Astrocyte (in vitro differentiated cells and primary cell): ENCODE results near the gene NTRK1. TPM values are rescaled to one million over a fixed set of nuclear protein-coding genes. Genes with fewer than 3 reads are reported as not detected.

Experiments used
- DNase-seq: peaks from one replicate; pipeline ENCODE4 v3.0.0-alpha.2; 2010; ENCODE audit warnings: low read depth
- FAIRE-seq: peaks from 2 replicates; lab custom pipeline; 2011; peaks lifted over from hg19 to GRCh38; lab: Jason Lieb, UNC
- H2AFZ ChIP-seq: 2 replicates; pipeline ENCODE4 v1.6.0; 2012; ENCODE audit warnings: low read depth, low read length, inconsistent platforms
- H3K27ac ChIP-seq: 2 replicates; pipeline ENCODE4 v1.5.1; 2011; ENCODE audit warnings: low read depth, low read length, inconsistent platforms
- H3K27me3 ChIP-seq: 2 replicates; pipeline ENCODE4 v1.6.0; 2011; ENCODE audit warnings: low read length, inconsistent platforms; ENCODE audit not compliant: insufficient read depth
- H3K36me3 ChIP-seq: 2 replicates; pipeline ENCODE4 v1.5.1; 2011; ENCODE audit warnings: low read length, inconsistent platforms; ENCODE audit not compliant: insufficient read depth
- H3K4me1 ChIP-seq: 2 replicates; pipeline ENCODE4 v1.5.1; 2011; ENCODE audit warnings: low read length, inconsistent platforms; ENCODE audit not compliant: insufficient read depth
- H3K4me2 ChIP-seq: 2 replicates; pipeline ENCODE4 v1.6.0; 2012; ENCODE audit warnings: low read length, inconsistent platforms
- H3K4me3 ChIP-seq: 2 replicates; pipeline ENCODE4 v1.5.1; 2011; ENCODE audit warnings: low read depth, mild to moderate bottlenecking, low read length, inconsistent platforms; ENCODE audit not compliant: insufficient read depth
- H3K79me2 ChIP-seq: 2 replicates; pipeline ENCODE4 v1.6.0; 2012; ENCODE audit warnings: mild to moderate bottlenecking, low read length, inconsistent platforms; ENCODE audit not compliant: insufficient read depth
- H3K9ac ChIP-seq: 2 replicates; pipeline ENCODE4 v1.6.0; 2012; ENCODE audit warnings: mild to moderate bottlenecking, low read length, inconsistent platforms
- H3K9me3 ChIP-seq: 2 replicates; pipeline ENCODE4 v1.5.1; 2012; ENCODE audit warnings: low read depth, mild to moderate bottlenecking, low read length, inconsistent platforms; ENCODE audit not compliant: insufficient read depth
- H4K20me1 ChIP-seq: 2 replicates; pipeline ENCODE4 v1.6.0; 2012; ENCODE audit warnings: low read length, inconsistent platforms; ENCODE audit not compliant: insufficient read depth
- H3K27ac Mint-ChIP-seq: one replicate; pipeline ENCODE4 v1.8.0; 2021; ENCODE audit warnings: mild to moderate bottlenecking, mixed read lengths; ENCODE audit not compliant: unreplicated experiment
- H3K27me3 Mint-ChIP-seq: one replicate; pipeline ENCODE4 v1.8.0; 2021; ENCODE audit warnings: low read depth, mixed read lengths; ENCODE audit not compliant: unreplicated experiment
- H3K36me3 Mint-ChIP-seq: one replicate; pipeline ENCODE4 v1.8.0; 2021; ENCODE audit warnings: low read depth, mixed read lengths; ENCODE audit not compliant: unreplicated experiment
- H3K4me1 Mint-ChIP-seq: one replicate; pipeline ENCODE4 v1.8.0; 2021; ENCODE audit warnings: low read depth, mixed read lengths; ENCODE audit not compliant: unreplicated experiment
- H3K4me3 Mint-ChIP-seq: one replicate; pipeline ENCODE4 v1.8.0; 2021; ENCODE audit warnings: mild to moderate bottlenecking, moderate library complexity, mixed read lengths; ENCODE audit not compliant: unreplicated experiment
- H3K9me3 Mint-ChIP-seq: one replicate; pipeline ENCODE4 v1.8.0; 2021; ENCODE audit warnings: mild to moderate bottlenecking, mixed read lengths; ENCODE audit not compliant: unreplicated experiment
- CTCF ChIP-seq: IDR thresholded peaks from 2 replicates; pipeline ENCODE4 v1.5.1; 2011; ENCODE audit warnings: low read depth, mild to moderate bottlenecking, inconsistent platforms, low read length, moderate library complexity; ENCODE audit not compliant: insufficient read depth
- EZH2 ChIP-seq: IDR thresholded peaks from 2 replicates; pipeline ENCODE4 v1.6.1; 2012; ENCODE audit warnings: mild to moderate bottlenecking, low read length, inconsistent platforms; ENCODE audit not compliant: insufficient read depth
- total RNA-seq: library from RNA; stranded (reverse); gene quantifications from 2 replicates; pipeline ENCODE4 v1.2.1, GENCODE V29; 2021

The NTRK1 gene
- total RNA-seq, 1 donor from 2014 or later = 0.27 TPM

GRCh38 chr1:156880473-156880872 is 19.8 kb downstream of the NTRK1 start:
- Histone ChIP-seq H4K20me1 (no peaks in the 10 kb centered on the region), H3K4me1 (no peaks in the 10 kb centered on the region), H3K9me3 (no peaks in the 10 kb centered on the region), H2AFZ (no peak overlapping the region), H3K36me3 (no peaks in the 10 kb centered on the region), H3K27me3 (peaks cover 58% of the 10 kb centered on the region), H3K27ac (no peak overlapping the region), H3K9ac (no peak overlapping the region), H3K4me2 (no peak overlapping the region), H3K79me2 (no peaks in the 10 kb centered on the region), H3K4me3 (no peak overlapping the region)
- Mint-ChIP-seq H3K4me1 (peaks cover 2% of the 10 kb centered on the region), H3K27me3 (peaks cover 88% of the 10 kb centered on the region), H3K36me3 (no peaks in the 10 kb centered on the region), H3K9me3 (no peaks in the 10 kb centered on the region), H3K4me3 (no peak overlapping the region), H3K27ac (no peak overlapping the region)
- DNase-seq = no peak
- no peak for FAIRE-seq
- TF ChIP-seq EZH2 (no peak), CTCF (no peak)

DNA sequence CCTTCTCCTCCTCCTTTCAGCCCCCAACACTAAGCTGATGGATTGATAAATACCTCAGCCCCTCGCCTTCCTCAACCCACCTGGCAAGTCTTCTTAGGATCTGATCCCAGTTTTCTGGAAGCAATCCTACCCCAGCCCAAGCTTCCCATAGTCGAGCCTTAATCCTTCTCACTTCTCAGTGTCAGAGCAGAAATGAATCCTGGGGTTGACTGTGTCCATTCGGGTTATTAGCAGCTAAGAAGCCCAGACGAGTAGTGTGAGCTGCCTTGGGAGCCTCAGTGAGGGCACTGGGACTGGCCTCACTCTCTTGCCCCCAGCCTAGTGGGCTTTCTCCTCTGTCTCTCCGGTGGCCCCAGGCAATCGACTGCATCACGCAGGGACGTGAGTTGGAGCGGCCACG is 20.4 kb downstream of the NTRK1 start:
- no peak overlapping the region for H3K27ac Mint-ChIP-seq
- H3K9ac ChIP-seq = no peak overlapping the region
- no peak overlapping the region for H3K4me3 Mint-ChIP-seq
- H4K20me1 ChIP-seq = no peaks in the 10 kb centered on the region
- no peak overlapping the region for H3K27ac ChIP-seq
- H3K36me3 Mint-ChIP-seq = no peaks in the 10 kb centered on the region
- H3K4me1 Mint-ChIP-seq = peaks cover 2% of the 10 kb centered on the region
- FAIRE-seq = no peak
- DNase-seq = no peak
- H3K9me3 ChIP-seq = no peaks in the 10 kb centered on the region
- H3K9me3 Mint-ChIP-seq = no peaks in the 10 kb centered on the region
- peaks cover 53% of the 10 kb centered on the region for H3K27me3 ChIP-seq
- H3K4me3 ChIP-seq = no peak overlapping the region
- no peaks in the 10 kb centered on the region for H3K36me3 ChIP-seq
- peaks cover 88% of the 10 kb centered on the region for H3K27me3 Mint-ChIP-seq
- no peak for TF ChIP-seq EZH2
- TF ChIP-seq CTCF = no peak
- no peak overlapping the region for H3K4me2 ChIP-seq
- H3K4me1 ChIP-seq = no peaks in the 10 kb centered on the region
- no peaks in the 10 kb centered on the region for H3K79me2 ChIP-seq
- no peak overlapping the region for H2AFZ ChIP-seq

- H4K20me1 ChIP-seq = no peaks in the 10 kb centered on the region
- H3K79me2 ChIP-seq = no peaks in the 10 kb centered on the region
- TF ChIP-seq EZH2 = no peak
- no peak for TF ChIP-seq CTCF
- H3K4me2 ChIP-seq = no peak overlapping the region
- no peak overlapping the region for H3K9ac ChIP-seq
- H3K27ac ChIP-seq = no peak overlapping the region
- no peak overlapping the region for H3K27ac Mint-ChIP-seq
- H2AFZ ChIP-seq = no peak overlapping the region
- peaks cover 5% of the 10 kb centered on the region for H3K4me1 Mint-ChIP-seq
- H3K4me3 Mint-ChIP-seq = no peak overlapping the region
- no peaks in the 10 kb centered on the region for H3K9me3 Mint-ChIP-seq
- DNase-seq (no peak), FAIRE-seq (no peak)
- no peaks in the 10 kb centered on the region for H3K4me1 ChIP-seq
- no peaks in the 10 kb centered on the region for H3K36me3 ChIP-seq
- no peak overlapping the region for H3K4me3 ChIP-seq
- H3K36me3 Mint-ChIP-seq = no peaks in the 10 kb centered on the region
- no peaks in the 10 kb centered on the region for H3K9me3 ChIP-seq
- H3K27me3 ChIP-seq = peaks cover 55% of the 10 kb centered on the region
- H3K27me3 Mint-ChIP-seq = peaks cover 88% of the 10 kb centered on the region
These were observed 21.0 kb downstream of the NTRK1 start for GRCh38 chr1:156881663-156882062.
